Calu3 (cell line): ENCODE results near the gene WDR81. TPM values are rescaled to one million over a fixed set of nuclear protein-coding genes. Genes with fewer than 3 reads are reported as not detected.

ENCODE experiments used
- BruUV-seq: library from RNA; stranded (reverse); fragments of 400-500 nt; replicated peaks from 2 replicates; lab custom pipeline; 2021; lab: Mats Ljungman, UMichigan
- CTCF ChIA-PET: fragments of 300-600 bp; sonication (Branson Sonifier 250); formaldehyde crosslinking; loops from one replicate; lab custom pipeline; 2022; ENCODE audit warnings: antibody characterized with exemption; lab: Charles Lee
- DNase-seq: peaks from one replicate; pipeline ENCODE4 v3.0.0; 2022
- H3K27ac Mint-ChIP-seq: one replicate; pipeline ENCODE4 v1.8.0; 2022; ENCODE audit warnings: mixed read lengths; ENCODE audit not compliant: unreplicated experiment
- H3K27me3 Mint-ChIP-seq: one replicate; pipeline ENCODE4 v1.8.0; 2022; ENCODE audit warnings: mixed read lengths; ENCODE audit not compliant: unreplicated experiment
- H3K36me3 Mint-ChIP-seq: one replicate; pipeline ENCODE4 v1.8.0; 2022; ENCODE audit warnings: mild to moderate bottlenecking, moderate library complexity, mixed read lengths; ENCODE audit not compliant: insufficient read depth, unreplicated experiment
- H3K4me1 Mint-ChIP-seq: one replicate; pipeline ENCODE4 v1.8.0; 2022; ENCODE audit warnings: mild to moderate bottlenecking, low read depth, mixed read lengths; ENCODE audit not compliant: unreplicated experiment
- H3K4me3 Mint-ChIP-seq: one replicate; pipeline ENCODE4 v1.8.0; 2022; ENCODE audit warnings: mild to moderate bottlenecking, low read depth, moderate library complexity, mixed read lengths; ENCODE audit not compliant: unreplicated experiment
- H3K9me3 Mint-ChIP-seq: one replicate; pipeline ENCODE4 v1.8.0; 2022; ENCODE audit warnings: low read depth, mixed read lengths; ENCODE audit not compliant: unreplicated experiment
- CTCF ChIP-seq: fragments of 200-600 bp; IDR thresholded peaks from one replicate; pipeline ENCODE4 v1.8.0; 2022; ENCODE audit warnings: antibody characterized with exemption; ENCODE audit not compliant: unreplicated experiment
- intact Hi-C: fragments of 100-400 bp; cut with micrococcal nuclease; formaldehyde crosslinking; loops from one replicate; pipeline ENCODE4 v1.10.0; 2022; ENCODE audit not compliant: unreplicated experiment
- total RNA-seq: library from RNA; stranded (reverse); gene quantifications from 2 replicates; pipeline ENCODE4 v1.2.3, GENCODE V29; 2022

Gene WDR81
- total RNA-seq, 1 experiment from 2014 or later, result 11.2 TPM

- Mint-ChIP-seq H3K27me3 (no peaks in the 10 kb centered on the region), H3K27ac (no peak overlapping the region), H3K36me3 (no peaks in the 10 kb centered on the region), H3K4me3 (no peak overlapping the region), H3K9me3 (no peaks in the 10 kb centered on the region), H3K4me1 (no peaks in the 10 kb centered on the region)
- intact Hi-C loops, result no loop called here
- no peak for TF ChIP-seq CTCF
- BruUV-seq, result no TSS peak
- no peak for DNase-seq
- CTCF ChIA-PET, result no interaction called here
Observed at GRCh38 chr17:1750628-1751027, 26.1 kb downstream of the WDR81 start.

GRCh38 chr17:1752425-1753262 is 28.1 kb downstream of the WDR81 start:
- intact Hi-C loops, result no loop called here
- Mint-ChIP-seq H3K9me3 (no peaks in the 10 kb centered on the region), H3K27ac (no peak overlapping the region), H3K4me1 (no peaks in the 10 kb centered on the region), H3K36me3 (no peaks in the 10 kb centered on the region), H3K27me3 (peaks cover 12% of the 10 kb centered on the region), H3K4me3 (peak overlapping the region; percentile 36)
- BruUV-seq, result no TSS peak
- peak; percentile 34 for DNase-seq
- CTCF ChIA-PET, result interaction anchor here (0.6 to 1.3 kb wide), 3 partner anchors 38 to 558 kb away, joined by 3 to 4 read pairs (median 4); no protein-coding TSS in a partner anchor
- TF ChIP-seq CTCF, result no peak

- no peak overlapping the region for H3K27ac Mint-ChIP-seq
- CTCF ChIA-PET, result interaction anchor here (0.6 kb wide), 1 partner anchor 62 kb away, joined by 9 read pairs; no protein-coding TSS in a partner anchor
- no peaks in the 10 kb centered on the region for H3K36me3 Mint-ChIP-seq
- intact Hi-C loops, result no loop called here
- no peak for DNase-seq
- no peaks in the 10 kb centered on the region for H3K4me1 Mint-ChIP-seq
- no TSS peak for BruUV-seq
- no peaks in the 10 kb centered on the region for H3K9me3 Mint-ChIP-seq
- no peak for TF ChIP-seq CTCF
- H3K27me3 Mint-ChIP-seq, result peaks cover 12% of the 10 kb centered on the region
- H3K4me3 Mint-ChIP-seq, result no peak overlapping the region
Observed at GRCh38 chr17:1753767-1754429, 29.4 kb downstream of the WDR81 start.

GRCh38 chr17:1754430-1755112 is 30.1 kb downstream of the WDR81 start:
- Mint-ChIP-seq H3K27ac (no peak overlapping the region), H3K9me3 (no peaks in the 10 kb centered on the region), H3K4me3 (no peak overlapping the region), H3K4me1 (no peaks in the 10 kb centered on the region), H3K36me3 (no peaks in the 10 kb centered on the region), H3K27me3 (peaks cover 12% of the 10 kb centered on the region)
- no peak for DNase-seq
- CTCF ChIA-PET, result interaction anchor here (0.6 kb wide), 1 partner anchor 63 kb away, joined by 9 read pairs; no protein-coding TSS in a partner anchor
- intact Hi-C loops, result no loop called here
- no peak for TF ChIP-seq CTCF
- no TSS peak for BruUV-seq
